GM12878 (cell line): ENCODE data around the gene TUBA1A. TPM values are rescaled to one million over a fixed set of nuclear protein-coding genes. Genes with fewer than 3 reads are reported as not detected.

Experiments used
- ATAC-seq: fragments of 200-7000 bp; cut with Tn5 transposase; 3 replicates; pipeline ENCODE4 v1.9.1; 2020; ENCODE audit warnings: mild to moderate bottlenecking, moderate library complexity
- BruUV-seq: library from RNA; stranded (reverse); fragments of 400-500 nt; replicated peaks from 2 replicates; lab custom pipeline; 2021; lab: Mats Ljungman, UMichigan
- CTCF ChIA-PET: fragments of 300-600 bp; sonication (Branson Sonifier 250); formaldehyde crosslinking; extraction: SDS; loops from one replicate; lab custom pipeline; 2021; ENCODE audit warnings: inconsistent platforms; lab: Yijun Ruan, JAX
- POLR2A ChIA-PET: fragments of 350-600 bp; formaldehyde crosslinking; extraction: SDS; loops from one replicate; lab custom pipeline; 2021; ENCODE audit warnings: inconsistent platforms; lab: Charles Lee
- RAD21 ChIA-PET: fragments of 300-600 bp; sonication (Branson Sonifier 250); formaldehyde crosslinking; loops from one replicate; lab custom pipeline; 2023; ENCODE audit warnings: antibody characterized with exemption; ENCODE audit not compliant: unreplicated experiment; lab: Charles Lee
- SMC1A ChIA-PET: fragments of 300-600 bp; sonication (Branson Sonifier 250); formaldehyde crosslinking; loops from one replicate; lab custom pipeline; 2023; ENCODE audit not compliant: unreplicated experiment, uncharacterized antibody; lab: Charles Lee
- DNase-seq: peaks from one replicate; pipeline ENCODE4 v3.0.0-alpha.2; 2011; ENCODE audit warnings: low read depth, low spot score
- FAIRE-seq: peaks from 3 replicates; lab custom pipeline; 2011; peaks lifted over from hg19 to GRCh38; lab: Jason Lieb, UNC
- H2AFZ ChIP-seq: 2 replicates; pipeline ENCODE4 v1.6.0; 2011; ENCODE audit warnings: low read depth, low read length, control low read depth; ENCODE audit not compliant: control insufficient read depth
- H3K27ac ChIP-seq: 2 replicates; pipeline ENCODE4 v1.5.1; 2011; ENCODE audit warnings: control low read depth; ENCODE audit not compliant: control insufficient read depth, insufficient read depth
- H3K27me3 ChIP-seq, 2 experiments: replicated peaks in 1 of 2; 2 replicates each; pipeline versions ENCODE4 v1.6.0 to v1.6.1; 2011; ENCODE audit warnings: low read length in 1 of 2; ENCODE audit not compliant: control insufficient read depth in 2 of 2, insufficient read depth in 2 of 2
- H3K36me3 ChIP-seq, 2 experiments: 2 replicates each; pipeline ENCODE4 v1.5.1; 2011; ENCODE audit warnings: low read length in 1 of 2; ENCODE audit not compliant: control insufficient read depth in 2 of 2, insufficient read depth in 2 of 2
- H3K4me1 ChIP-seq: 2 replicates; pipeline ENCODE4 v1.6.1; 2011; ENCODE audit warnings: mild to moderate bottlenecking, low read length, moderate library complexity, mixed read lengths; ENCODE audit not compliant: control insufficient read depth, insufficient read depth
- H3K4me2 ChIP-seq: 2 replicates; pipeline ENCODE4 v1.6.0; 2011; ENCODE audit warnings: control low read depth; ENCODE audit not compliant: control insufficient read depth, insufficient read depth
- H3K4me3 ChIP-seq: fragments of 200-600 bp; sonication (generic); 2 replicates; pipeline ENCODE4 v1.5.1; 2016
- H3K79me2 ChIP-seq: 2 replicates; pipeline ENCODE4 v1.6.0; 2011; ENCODE audit warnings: low read length; ENCODE audit not compliant: control insufficient read depth, insufficient read depth
- H3K9ac ChIP-seq: 2 replicates; pipeline ENCODE4 v1.8.0; 2011; ENCODE audit warnings: low read length, control low read depth, mixed read lengths; ENCODE audit not compliant: control insufficient read depth, insufficient read depth
- H3K9me3 ChIP-seq: replicated peaks from 3 replicates; pipeline ENCODE4 v1.5.1; 2011; ENCODE audit warnings: mild to moderate bottlenecking, low read length; ENCODE audit not compliant: control insufficient read depth, insufficient read depth
- H4K20me1 ChIP-seq: 2 replicates; pipeline ENCODE4 v1.6.0; 2011; ENCODE audit not compliant: control insufficient read depth, insufficient read depth
- BACH1 ChIP-seq: fragments of 450-650 bp; IDR thresholded peaks from 2 replicates; pipeline ENCODE4 v1.6.1; 2017; ENCODE audit warnings: mild to moderate bottlenecking, borderline replicate concordance
- SMAD5 ChIP-seq: IDR thresholded peaks from 2 replicates; pipeline ENCODE4 v1.6.1; 2016; ENCODE audit warnings: antibody characterized with exemption, low read depth
- ZNF274 ChIP-seq: IDR thresholded peaks from one replicate; pipeline ENCODE4 v1.8.0; 2011; ENCODE audit not compliant: insufficient read length, insufficient read depth
- WGBS: methylation state at CpG from one replicate; pipeline ENCODE4 v1.1.6; 2016; ENCODE audit warnings: low lambda C conversion rate; ENCODE audit not compliant: insufficient replicate concordance, insufficient coverage; ENCODE audit errors: missing lambda C conversion rate; 5-methylcytosine and 5-hydroxymethylcytosine counted together
- in situ Hi-C: fragments of 300-500 bp; cut with MboI; formaldehyde crosslinking; loops from 9 replicates; pipeline ENCODE4 v1.14.3; 2018; ENCODE audit warnings: mixed read lengths
- intact Hi-C: fragments of 100-400 bp; cut with micrococcal nuclease; formaldehyde crosslinking; loops from one replicate; pipeline ENCODE4 v1.14.2; 2022; ENCODE audit not compliant: unreplicated experiment
- polyA plus RNA-seq, 11 experiments: library from polyadenylated mRNA; depleted of rRNA in 4 of 11; unstranded in 6 of 11; stranded (reverse) in 5 of 11; fragments of >200 nt; fragmentation: Nextera tagmentation in 4 of 11; fragmentation: Illumina TruSeq in 1 of 11; extraction: Ambion mirVana in 4 of 11; extraction: Trizol in 1 of 11; gene quantifications; 1 replicate in 1 of 11; 2 replicates in 10 of 11; pipeline versions ENCODE4 v1.2.1 to v1.2.3, GENCODE V29; 2011 to 2016; ENCODE audit warnings: inconsistent platforms in 2 of 11, missing spikeins in 2 of 11, low read depth in 1 of 11
- total RNA-seq, 4 experiments: library from RNA; depleted of rRNA in 3 of 4; stranded (reverse); fragments of >200 nt in 3 of 4; fragmentation: Illumina TruSeq in 1 of 4; extraction: Trizol in 1 of 4; gene quantifications; 2 replicates each; pipeline versions ENCODE4 v1.2.1 to v1.2.3, GENCODE V29; 2013 to 2021

The TUBA1A gene
- total and polyA plus RNA-seq, 10 of the 15 experiments (the other 5 are each of a cell fraction or from before 2014, with no cell fraction given) = 129 to 496 (median 249) TPM

DNA sequence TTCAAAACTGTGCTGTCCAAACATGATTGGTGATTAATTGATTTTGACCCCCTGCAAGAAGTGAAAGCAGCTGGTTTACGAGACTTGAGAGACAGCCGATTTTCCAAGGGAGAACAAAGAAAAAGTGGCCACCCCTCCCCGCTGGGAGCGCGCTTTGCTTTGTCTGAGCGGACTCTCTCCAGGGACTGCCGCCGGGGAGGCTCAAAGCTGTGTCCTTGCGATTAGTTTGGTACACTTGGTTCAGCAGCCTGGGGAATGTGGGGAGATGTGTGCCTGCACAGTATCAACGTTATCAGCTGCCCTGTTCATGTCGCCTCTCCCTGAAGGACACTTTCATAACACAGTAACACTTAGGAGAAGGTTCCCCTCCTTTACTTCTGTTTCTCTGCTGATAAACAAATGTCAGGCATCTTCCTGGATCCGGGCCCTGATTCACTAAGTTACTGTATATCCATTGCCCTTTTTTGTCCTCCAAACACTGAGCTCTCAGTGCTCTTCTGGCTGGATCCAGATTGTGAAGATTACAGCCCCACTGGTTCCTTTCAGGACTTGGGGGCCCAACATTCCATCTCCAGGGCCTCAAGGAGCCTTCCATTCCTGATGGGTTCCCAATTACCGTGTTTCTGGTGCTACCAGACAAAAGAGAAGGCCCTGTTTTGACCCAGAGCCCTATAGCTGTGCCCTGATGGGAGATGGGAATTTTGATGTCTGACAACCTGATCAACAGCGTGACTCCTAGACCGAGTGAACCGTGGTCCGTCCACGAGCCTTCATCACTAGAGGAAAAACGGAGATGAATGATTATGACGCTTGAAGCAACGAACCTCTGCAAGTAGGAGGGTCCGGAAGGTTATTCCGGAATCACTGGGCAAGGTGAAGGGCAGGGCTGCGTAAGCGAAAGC lies 44.3 kb upstream of the TUBA1A start:
- FAIRE-seq (no peak), ATAC-seq (no peak), DNase-seq (no peak)
- 46% methylated on average over 25 of the region's 25 CpGs for WGBS
- no peaks in the 10 kb centered on the region for H3K9me3 ChIP-seq
- POLR2A ChIA-PET = interaction anchor here (0.6 kb wide), 2 partner anchors 53 to 1292 kb away, joined by 3 to 6 read pairs; no protein-coding TSS in a partner anchor
- no peaks in the 10 kb centered on the region for H3K36me3 ChIP-seq
- H2AFZ ChIP-seq = peak overlapping the region; percentile 79
- H3K4me3 ChIP-seq = peak overlapping the region; percentile 4; the same call in 1 of the 2 replicates
- H3K27ac ChIP-seq = no peak overlapping the region
- SMC1A ChIA-PET = interaction anchor here (0.9 kb wide), 1 partner anchor 170 kb away, joined by 3 read pairs; no protein-coding TSS in a partner anchor
- intact Hi-C loops (no loop called here), in situ Hi-C loops (loop anchor here (10.0 kb wide), 1 partner anchor 168 kb away; the partner anchor contains the start of genes KMT2D and RHEBL1)
- H3K9ac ChIP-seq = peak overlapping the region; percentile 59; the same call in 1 of the 2 replicates
- CTCF ChIA-PET = interaction anchor here (0.8 to 3.8 kb wide), 7 partner anchors 11 to 169 kb away, joined by 4 to 14 read pairs (median 7); no protein-coding TSS in a partner anchor
- H4K20me1 ChIP-seq = no peaks in the 10 kb centered on the region
- H3K79me2 ChIP-seq = no peaks in the 10 kb centered on the region
- H3K27me3 ChIP-seq = no peaks in the 10 kb centered on the region
- RAD21 ChIA-PET = no interaction called here
- peaks cover 3% of the 10 kb centered on the region; the same call in 1 of the 2 replicates for H3K4me1 ChIP-seq
- 0 out of 2 replicates have a peak, but pooled peaks have one; percentile 37 for TF ChIP-seq SMAD5
- TF ChIP-seq ZNF274 = no peak
- no peak for TF ChIP-seq BACH1
- H3K4me2 ChIP-seq = peak overlapping the region; percentile 83
- BruUV-seq = no TSS peak
